Tibial nerve (tissue), 3 donors: ENCODE results near the gene HIRIP3.

Experiments
- CTCF ChIP-seq, 5 experiments: fragments of 200-600 bp in 3 of 5; fragments of 450-650 bp in 2 of 5; sonication (generic) in 3 of 5; IDR thresholded peaks; one replicate each; pipeline ENCODE4 v1.5.1; 2016 to 2019; ENCODE audit warnings: antibody characterized with exemption in 5 of 5, mild to moderate bottlenecking in 3 of 5, moderate library complexity in 2 of 5
- POLR2A ChIP-seq, 2 donors: fragments of 450-650 bp; IDR thresholded peaks; one replicate each; pipeline ENCODE4 v1.6.1; 2017; ENCODE audit warnings: antibody characterized with exemption in 2 of 2, mild to moderate bottlenecking in 2 of 2, moderate library complexity in 2 of 2

DNA sequence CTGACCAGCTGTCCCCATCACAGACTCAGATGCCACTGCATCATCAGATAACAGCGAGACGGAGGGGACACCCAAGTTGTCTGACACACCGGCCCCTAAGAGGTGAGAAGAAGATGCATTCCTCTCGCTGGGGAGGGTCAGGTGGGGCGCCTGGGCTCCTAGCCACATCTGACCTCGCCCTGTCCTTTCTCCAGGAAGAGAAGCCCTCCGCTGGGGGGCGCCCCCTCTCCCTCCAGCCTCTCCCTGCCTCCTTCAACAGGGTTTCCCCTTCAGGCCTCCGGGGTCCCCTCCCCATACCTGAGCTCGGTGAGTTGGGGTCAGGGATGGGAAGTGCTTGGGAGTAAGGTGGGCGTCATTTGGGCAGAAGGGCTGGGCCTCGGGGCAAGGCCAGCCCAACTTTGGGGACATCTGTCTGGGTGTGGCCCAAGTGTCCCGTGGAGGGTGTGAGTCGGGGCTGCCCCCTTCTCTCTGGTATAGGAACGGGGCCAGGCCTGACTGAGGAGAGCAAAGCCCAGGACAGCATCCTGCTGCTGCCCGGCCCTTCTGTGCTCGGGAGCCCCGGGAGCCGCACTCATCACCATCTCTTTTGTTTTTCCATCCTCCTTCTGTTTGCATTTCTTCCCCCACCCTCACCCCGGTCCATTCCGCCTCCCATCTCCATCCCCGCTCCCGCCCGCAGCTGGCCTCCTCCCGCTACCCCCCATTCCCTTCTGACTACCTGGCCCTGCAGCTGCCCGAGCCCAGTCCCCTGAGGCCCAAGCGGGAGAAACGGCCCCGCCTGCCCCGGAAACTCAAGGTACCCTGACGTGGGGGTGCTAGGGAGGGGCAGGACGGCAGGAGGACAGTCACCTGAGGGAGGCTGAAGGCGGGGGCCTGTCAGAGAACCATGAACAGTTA, 5.6 kb upstream of the HIRIP3 start:
- TF ChIP-seq CTCF (IDR thresholded peaks at IDR 0.05) (no peak), POLR2A (IDR thresholded peaks at IDR 0.05) (no peak)
